Lower leg skin (tissue), 3 donors: ENCODE results near the gene C6orf62.
"Not testable (repeated sequence)": the region's sequence is repeated elsewhere in the genome, so short reads cannot be mapped to it uniquely, and the experiment has no call there.

Experiments
- POLR2A ChIP-seq, 2 donors: fragments of 450-650 bp; IDR thresholded peaks; one replicate each; pipeline ENCODE4 v1.6.1; 2016 to 2017; ENCODE audit warnings: antibody characterized with exemption in 2 of 2, mild to moderate bottlenecking in 1 of 2, moderate library complexity in 1 of 2
- TF ChIP-seq, protein P1 (sequence below), 3 donors: fragments of 450-650 bp; IDR thresholded peaks; one replicate each; pipeline ENCODE4 v1.5.1; 2016; ENCODE audit warnings: antibody characterized with exemption in 3 of 3, mild to moderate bottlenecking in 3 of 3, moderate library complexity in 2 of 3

DNA sequence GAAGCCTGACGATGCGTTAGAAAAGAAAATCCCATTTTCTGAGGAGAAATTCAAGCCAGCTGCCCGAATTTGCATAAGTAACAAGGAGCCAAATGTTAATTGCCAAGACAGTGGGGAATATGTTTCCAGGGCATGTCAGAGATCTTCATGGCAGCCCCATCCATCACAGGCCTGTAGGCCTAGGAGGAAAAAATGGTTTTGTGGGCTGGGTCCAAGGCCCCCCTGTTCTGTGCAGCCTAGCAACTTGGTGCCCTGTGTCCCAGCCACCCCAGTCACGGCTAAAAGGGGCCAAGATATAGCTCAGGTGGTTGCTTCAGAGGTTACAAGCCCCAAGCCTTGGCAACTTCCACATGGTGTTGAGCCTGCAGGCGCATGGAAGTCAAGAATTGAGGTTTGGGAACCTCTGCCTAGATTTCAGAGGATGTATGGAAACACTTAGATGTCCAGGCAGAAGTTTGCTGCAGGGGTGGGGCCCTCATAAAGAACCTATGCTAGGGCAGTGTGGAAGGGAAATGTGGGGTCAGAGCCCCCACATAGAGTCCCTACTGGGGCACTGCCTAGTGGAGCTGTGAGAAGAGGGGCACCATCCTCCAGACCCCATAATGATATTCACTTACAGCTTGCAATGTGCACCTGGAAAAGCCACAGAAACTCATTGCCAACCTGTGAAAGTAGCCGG, 12.6 kb upstream of the C6orf62 start:
- TF ChIP-seq, protein P1, sequence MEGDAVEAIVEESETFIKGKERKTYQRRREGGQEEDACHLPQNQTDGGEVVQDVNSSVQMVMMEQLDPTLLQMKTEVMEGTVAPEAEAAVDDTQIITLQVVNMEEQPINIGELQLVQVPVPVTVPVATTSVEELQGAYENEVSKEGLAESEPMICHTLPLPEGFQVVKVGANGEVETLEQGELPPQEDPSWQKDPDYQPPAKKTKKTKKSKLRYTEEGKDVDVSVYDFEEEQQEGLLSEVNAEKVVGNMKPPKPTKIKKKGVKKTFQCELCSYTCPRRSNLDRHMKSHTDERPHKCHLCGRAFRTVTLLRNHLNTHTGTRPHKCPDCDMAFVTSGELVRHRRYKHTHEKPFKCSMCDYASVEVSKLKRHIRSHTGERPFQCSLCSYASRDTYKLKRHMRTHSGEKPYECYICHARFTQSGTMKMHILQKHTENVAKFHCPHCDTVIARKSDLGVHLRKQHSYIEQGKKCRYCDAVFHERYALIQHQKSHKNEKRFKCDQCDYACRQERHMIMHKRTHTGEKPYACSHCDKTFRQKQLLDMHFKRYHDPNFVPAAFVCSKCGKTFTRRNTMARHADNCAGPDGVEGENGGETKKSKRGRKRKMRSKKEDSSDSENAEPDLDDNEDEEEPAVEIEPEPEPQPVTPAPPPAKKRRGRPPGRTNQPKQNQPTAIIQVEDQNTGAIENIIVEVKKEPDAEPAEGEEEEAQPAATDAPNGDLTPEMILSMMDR (IDR thresholded peaks at IDR 0.05), result not testable (repeated sequence)
- not testable (repeated sequence) for TF ChIP-seq POLR2A (IDR thresholded peaks at IDR 0.05)
